GM21529 (cell line): ENCODE results near the gene PIR.

Experiments used
- ATAC-seq: cut with Tn5 transposase; IDR thresholded peaks from one replicate; pipeline ENCODE4 v1.9.1; 2021; ENCODE audit not compliant: unreplicated experiment

PIR gene

GRCh38 chrX:15492469-15492868 lies 664 bp downstream of the PIR start:
- no peak for ATAC-seq

DNA sequence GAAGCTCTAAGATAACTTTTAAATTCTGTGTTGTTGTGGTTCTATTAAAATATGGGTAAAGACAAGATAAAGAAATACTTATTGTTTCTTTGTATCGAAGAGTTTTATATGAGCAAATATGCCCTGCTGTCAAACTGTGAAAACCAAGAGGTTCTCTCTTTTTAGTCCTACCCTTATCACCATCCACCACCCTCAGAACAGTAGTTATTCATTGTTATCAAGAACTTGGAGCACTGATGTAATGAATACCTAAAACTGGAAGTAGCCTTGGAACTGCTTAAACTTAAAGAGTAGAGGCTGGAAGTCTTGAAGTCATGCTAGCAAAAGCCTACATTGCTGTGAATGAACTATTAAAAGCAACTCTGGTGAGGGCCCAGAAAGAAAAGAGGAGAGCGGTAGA lies 9.2 kb downstream of the PIR start:
- ATAC-seq: no peak

DNA sequence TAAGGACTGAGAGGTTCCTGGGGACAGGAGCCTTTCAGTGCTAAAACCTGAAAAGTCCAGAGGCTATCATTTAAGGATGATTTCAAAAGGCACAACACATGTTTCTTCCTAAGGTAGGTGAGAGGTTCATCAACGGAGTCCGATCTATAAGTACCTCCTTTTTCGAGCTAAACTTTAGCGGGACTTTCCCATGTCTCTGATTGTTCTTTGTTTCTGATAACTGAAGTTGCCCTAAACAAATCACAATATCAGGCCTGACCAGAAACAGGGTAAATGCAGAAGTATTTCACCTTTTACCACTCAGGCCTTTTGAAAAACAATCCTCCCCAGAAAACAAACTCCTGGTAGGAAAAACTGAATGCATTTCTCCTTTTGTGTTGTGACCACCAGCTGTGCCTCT lies 17.6 kb downstream of the PIR start:
- no peak for ATAC-seq

GRCh38 chrX:15475021-15475420 lies 18.1 kb downstream of the PIR start:
- ATAC-seq: no peak

GRCh38 chrX:15474028-15474427 lies 19.1 kb downstream of the PIR start:
- no peak for ATAC-seq

DNA sequence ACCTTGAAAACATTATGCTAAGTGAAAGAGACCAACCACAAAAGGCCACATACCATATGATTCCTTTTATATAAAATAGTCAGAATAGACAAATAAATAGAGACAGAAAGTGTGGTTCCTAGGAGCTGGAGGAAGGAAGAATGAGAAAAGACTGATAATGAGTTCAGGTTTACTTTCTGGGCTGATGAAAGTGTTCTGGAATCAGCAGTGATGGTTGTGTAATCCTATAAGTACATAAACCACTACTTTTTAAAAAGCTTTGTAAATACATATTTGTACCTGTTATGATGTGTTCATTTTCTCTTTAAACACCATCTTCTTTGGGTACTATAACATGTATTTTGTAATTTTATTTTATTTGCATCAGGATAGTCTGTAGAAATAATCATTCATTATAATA lies 20.6 kb downstream of the PIR start:
- ATAC-seq: no peak

GRCh38 chrX:15471028-15471427 lies 22.1 kb downstream of the PIR start:
- peak; percentile 84 for ATAC-seq

DNA sequence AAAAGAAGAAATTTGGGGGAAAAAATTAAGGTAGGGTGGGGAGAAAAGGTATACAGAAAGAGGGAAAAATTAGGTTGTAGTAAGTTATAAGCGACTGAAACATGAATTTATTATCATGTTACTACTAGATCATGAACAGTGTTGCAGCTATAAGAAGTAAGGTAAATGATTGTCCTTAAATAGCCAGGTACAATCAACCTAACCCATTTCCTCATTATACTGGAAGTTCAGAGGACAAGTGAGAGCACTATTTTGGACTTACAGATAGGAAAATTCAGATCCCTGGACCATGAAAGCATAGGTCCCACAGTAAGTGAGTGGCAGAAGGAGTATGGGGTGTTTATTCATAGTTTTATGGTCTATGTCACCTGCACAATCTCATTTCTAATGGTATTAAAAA lies 23.5 kb downstream of the PIR start:
- ATAC-seq: no peak

- ATAC-seq: no peak
These were observed 25.1 kb downstream of the PIR start for GRCh38 chrX:15468036-15468435.

DNA sequence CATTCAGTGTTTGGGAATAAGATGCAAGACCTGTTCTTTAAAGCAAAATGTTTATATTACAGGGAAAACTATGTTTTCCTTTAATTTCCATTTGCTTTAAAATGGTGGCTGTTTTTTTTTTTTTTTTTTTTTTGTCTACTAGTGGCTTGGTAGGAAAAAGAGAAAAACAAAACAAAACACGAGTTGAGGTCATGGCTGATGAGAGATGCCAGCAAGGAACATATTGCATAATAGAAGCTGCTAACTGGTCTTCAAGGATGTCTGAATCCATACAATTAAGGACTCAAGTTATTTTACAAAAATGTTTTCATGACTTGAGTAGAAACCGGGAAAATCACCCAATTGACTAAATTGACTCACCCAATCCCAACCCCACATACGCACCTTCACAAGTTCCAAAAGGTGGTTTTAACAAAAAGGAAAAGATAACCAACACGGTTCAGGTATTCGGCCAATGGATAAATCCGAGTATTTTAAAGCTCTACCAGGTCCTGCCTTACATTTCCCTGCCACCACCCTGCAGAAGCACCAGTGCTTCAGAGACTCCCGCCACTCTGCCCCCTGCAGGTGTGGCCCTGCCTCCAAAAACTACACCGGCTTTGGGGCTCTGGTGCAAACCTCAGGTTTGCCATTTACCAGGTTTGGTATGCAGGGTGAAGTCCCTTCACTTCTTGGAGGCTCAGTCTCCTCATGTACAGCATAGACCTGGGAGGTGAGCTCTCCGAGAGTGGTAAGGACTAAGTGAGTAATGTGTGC lies 27.1 kb downstream of the PIR start:
- ATAC-seq: no peak

GRCh38 chrX:15465347-15465746 lies 27.8 kb downstream of the PIR start:
- ATAC-seq: peak; percentile 79

DNA sequence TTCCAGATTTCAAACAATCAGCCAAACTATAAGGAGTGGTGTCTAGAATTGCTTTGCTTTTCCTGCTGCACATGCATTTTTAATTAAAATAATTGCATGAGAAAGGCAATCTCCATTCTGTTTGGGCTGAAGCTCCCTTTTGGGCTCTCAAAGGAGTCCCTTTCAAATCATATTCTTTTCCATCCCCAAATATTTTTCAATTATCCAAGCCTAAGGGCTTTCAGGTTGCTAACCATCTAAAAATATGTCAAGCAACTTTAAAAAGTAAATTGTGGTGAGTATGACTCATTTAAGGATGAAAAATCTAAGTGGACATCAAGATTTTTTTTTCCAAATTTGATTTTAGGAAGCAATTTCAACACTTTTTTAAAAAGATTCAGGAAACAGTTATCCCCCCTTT lies 28.4 kb downstream of the PIR start:
- ATAC-seq: no peak

DNA sequence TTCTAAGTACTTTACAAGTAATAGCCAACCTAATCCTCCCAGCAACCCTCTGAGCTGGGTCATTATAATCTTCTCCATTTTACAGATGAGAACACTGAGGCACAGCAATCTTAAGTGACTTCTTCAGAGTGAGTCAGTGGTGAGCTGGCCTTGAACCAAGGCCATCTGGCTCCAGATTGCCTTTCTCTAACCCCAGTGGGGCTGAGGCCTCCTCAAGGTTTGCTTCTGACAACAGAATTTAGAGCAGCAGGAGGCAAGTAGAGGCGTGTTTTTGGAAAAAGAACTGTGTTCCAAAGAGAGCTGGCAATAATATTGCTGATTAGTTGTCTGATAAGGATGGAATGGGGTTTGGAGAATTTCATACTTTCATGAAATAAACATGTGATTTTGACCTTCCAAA lies 41.2 kb downstream of the PIR start:
- no peak for ATAC-seq

GRCh38 chrX:15448010-15448639 lies 45.0 kb downstream of the PIR start:
- no peak for ATAC-seq

GRCh38 chrX:15441464-15441863 lies 51.7 kb downstream of the PIR start:
- ATAC-seq: no peak

GRCh38 chrX:15438332-15438731 lies 54.8 kb downstream of the PIR start:
- peak; percentile 96 for ATAC-seq

GRCh38 chrX:15437724-15438123 lies 55.4 kb downstream of the PIR start:
- ATAC-seq: no peak

DNA sequence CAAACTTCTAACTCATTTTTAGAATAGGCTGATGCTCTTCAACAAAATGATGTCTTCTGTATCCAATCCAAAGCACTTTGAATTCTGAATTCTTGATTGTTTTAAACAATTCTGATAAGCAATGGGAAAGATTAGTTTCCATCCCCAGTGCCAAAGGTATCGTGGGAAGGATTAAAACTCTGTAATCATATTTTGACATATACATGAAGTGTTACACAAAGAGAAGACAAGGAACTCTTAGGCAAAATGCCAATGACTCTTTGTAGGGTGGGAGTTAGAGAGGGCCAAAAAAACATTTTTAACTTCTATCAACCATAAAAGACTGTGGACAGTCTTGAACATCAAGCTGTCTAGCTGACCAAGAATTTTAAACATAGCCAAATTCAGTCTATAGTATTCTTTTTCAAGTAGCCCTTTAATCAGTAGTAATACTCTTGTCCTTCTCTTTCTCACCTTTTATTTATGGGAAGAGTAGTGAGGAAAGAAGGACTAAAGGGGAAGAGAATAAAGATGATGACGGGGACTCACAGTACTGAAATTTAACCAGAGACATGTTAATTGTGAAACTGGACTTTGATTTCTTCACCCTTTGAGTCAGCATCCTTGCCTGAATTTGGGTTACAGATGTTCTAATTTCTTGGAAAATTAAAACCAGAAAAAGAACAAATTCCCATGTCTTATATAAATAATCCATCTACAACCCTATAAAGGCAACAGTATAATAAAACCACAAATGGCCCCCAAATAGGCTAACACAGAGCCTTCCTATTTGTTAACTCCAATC lies 57.1 kb downstream of the PIR start:
- ATAC-seq: no peak

GRCh38 chrX:15434205-15434604 lies 58.9 kb downstream of the PIR start:
- no peak for ATAC-seq

- no peak for ATAC-seq
These were observed 62.5 kb downstream of the PIR start for GRCh38 chrX:15430584-15430983.

DNA sequence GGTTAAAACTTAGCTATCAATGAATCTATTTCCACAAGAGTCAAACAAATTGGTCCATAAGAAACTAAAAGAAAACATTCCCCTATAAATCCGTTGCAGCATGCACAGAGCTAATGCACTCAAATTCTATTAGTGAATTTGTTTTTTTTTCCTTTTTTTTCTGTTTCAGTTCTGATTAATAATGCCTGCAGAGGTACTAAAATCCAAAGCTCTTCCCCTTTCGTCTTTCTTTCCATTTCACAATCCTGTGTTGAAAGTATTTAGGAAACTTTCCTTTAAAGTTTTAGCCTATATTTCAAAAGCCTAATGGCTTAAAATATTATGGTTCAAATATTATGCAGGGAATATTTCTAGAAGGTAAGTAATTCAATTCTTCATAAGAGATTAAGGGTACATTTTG lies 63.1 kb downstream of the PIR start:
- no peak for ATAC-seq

- no peak for ATAC-seq
These were observed 68.1 kb downstream of the PIR start for GRCh38 chrX:15425024-15425423.
